ENCODE data around the gene KCNT2.
"Not testable (repeated sequence)": the region's sequence is repeated elsewhere in the genome, so short reads cannot be mapped to it uniquely, and the experiment has no call there.

Gene KCNT2

DNA sequence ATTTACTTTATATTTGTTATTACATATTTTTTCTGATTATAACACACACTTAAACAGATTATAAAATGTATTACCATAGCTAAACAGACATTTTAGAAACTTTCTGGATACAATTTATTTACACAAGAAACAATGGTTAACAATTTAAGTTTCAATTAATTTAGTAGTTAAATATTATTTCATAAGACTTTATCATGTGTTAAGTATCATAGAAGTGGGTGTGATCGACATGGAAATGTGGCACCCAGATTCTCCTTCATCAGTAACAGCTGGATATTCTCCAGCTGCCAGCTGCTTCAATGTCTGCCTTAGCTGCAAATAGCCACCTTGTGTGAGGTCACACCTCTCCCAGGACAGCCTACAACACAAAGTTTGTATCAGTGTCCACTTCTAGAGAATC, 97.8 kb downstream of the KCNT2 start:
- no peak for DNase-seq

DNA sequence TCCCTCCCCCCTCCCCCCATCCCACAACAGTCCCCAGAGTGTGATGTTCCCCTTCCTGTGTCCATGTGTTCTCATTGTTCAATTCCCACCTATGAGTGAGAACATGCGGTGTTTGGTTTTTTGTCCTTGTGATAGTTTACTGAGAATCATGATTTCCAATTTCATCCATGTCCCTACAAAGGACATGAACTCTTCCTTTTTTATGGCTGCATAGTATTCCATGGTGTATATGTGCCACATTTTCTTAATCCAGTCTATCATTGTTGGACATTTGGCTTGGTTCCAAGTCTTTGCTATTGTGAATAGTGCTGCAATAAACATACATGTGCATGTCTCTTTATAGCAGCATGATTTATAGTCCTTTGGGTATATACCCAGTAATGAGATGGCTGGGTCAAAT, 104.0 kb downstream of the KCNT2 start:
- DNase-seq = not testable (repeated sequence)

DNA sequence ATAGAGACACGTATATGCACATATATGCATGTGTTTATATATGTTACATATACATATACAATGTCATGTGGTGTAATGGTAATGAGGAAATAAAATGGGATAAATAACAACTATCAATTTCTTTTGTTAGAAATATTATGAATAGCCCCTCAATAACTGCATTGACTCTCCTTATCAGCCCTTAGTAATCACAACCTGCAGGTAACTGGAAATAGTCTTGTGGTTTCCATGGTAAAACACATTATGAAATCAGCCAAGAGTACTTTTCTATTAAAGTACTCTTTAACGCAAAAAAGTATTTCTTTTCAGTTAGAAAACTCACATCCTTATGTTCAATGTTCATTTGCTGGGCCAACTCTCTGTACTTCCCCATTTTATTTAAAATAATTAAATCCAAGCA, 105.8 kb downstream of the KCNT2 start:
- DNase-seq = no peak

DNA sequence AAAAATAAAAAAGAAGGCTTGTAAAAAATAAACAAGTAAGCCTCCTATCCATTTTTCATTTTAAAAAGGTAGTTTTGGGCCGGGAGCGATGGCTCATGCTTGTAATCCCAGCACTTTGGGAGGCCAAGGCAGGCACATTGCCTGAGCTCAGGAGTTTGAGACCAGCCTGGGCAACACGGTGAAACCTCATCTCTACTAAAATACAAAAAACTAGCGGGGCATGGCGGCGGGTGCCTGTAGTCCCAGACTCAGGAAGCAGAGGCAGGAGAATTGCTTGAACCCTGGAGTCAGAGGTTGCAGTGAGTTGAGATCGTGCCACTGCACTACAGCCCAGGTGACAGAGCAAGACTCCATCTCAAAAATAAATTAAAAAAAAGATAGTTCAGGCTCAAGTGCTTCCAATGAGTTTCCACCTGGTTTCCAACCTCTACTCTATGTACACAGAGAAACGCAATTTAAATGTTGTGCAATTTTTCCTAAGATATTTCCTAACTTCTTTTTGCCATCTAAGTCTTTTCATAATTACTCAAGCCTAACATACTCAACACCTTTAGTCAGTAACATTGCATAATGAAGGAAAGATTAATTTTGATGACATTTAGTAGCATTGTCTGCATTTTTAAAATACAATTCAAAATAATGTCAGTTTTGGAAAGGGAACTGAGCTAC, 106.3 kb downstream of the KCNT2 start:
- DNase-seq = no peak

DNA sequence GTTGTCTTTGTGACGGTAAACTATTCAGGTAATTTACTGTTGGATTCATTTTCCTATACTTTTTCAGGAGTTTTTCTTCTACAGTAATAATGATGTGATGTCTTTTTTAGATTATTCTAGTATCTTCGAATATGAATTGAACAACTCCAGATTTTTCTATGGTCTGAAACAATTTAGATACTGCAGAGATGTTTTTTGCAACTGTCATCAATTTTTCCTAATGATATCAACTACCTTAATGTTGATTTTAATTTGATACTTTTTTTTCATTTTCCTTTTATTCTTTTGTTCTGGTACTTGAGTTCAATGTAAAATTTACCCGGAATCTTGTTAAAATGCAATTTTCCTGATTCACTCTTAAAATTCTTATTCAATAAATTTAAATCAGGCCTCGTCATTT, 110.4 kb downstream of the KCNT2 start:
- no peak for DNase-seq

DNA sequence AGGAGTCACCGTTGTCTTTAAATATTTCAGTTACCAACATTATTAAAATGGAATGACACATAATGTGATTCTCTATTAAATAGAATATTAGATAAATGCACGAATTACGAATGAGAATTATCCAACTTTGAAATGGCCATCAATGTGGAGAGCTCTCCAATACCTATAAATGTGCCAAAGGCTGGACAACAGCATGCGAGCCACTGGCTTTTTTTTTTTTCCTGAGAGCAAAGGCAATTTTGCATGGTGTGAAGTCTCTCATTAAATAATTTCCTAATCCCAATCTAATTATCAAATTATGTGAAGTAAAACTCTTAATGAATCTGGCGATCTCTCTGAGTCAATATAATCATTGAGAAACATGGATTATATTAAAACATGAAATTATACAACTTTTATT, 113.5 kb downstream of the KCNT2 start:
- no peak for DNase-seq

DNA sequence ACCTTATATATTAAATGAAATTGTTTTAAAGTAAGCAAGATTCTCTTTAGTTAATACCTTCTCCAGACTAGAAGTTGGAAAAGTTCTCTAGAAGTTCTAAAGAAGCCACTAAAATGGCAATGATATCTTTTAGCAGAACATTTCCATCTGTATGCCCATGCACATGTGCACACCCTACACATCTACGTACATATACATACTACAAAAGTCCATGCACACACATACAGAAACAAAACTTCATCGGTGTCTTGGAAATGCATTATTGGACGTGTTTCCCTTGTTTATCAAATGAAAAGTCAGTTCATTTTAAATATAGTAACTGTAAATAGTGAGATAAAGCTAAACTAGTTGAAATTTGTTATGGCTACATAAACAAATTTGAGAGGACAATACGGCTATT, 114.4 kb downstream of the KCNT2 start:
- DNase-seq = no peak

DNA sequence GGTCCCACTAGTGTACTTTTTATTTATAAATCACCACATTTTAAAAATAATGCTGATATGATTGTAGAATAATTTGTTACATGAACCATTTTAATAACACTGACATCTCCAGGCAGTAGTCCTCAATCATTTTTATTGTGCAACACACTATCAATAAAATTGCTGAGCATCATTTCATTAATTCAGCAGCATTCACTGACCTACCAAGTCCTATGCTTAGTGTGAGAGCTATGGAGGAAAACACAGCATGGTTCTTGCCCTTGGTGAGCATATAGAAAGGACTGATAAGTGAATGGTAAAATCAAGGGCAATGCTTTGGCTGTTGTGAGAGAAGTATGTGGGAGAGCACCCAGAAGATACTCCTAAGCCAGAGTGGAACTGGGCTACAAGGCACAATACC, 119.7 kb downstream of the KCNT2 start:
- no peak for DNase-seq

DNA sequence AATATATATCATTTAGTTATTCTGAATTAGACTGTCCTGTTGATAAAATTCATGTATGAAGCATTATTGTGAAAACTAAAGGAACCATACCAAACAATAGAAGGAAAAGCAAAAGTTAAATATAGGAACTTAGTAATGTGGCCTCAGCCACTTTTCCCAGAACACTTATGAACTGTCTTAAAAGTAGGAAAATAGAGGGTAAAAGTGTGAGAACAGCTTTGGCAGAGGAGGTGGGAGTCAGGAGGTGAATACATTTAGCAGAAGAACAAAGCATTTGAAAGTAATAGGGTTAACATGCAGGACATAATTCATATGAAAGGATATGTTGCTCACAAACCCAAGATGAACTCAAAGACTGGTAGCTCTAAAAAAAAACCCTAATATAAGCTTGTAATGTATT, 121.9 kb downstream of the KCNT2 start:
- DNase-seq = no peak

DNA sequence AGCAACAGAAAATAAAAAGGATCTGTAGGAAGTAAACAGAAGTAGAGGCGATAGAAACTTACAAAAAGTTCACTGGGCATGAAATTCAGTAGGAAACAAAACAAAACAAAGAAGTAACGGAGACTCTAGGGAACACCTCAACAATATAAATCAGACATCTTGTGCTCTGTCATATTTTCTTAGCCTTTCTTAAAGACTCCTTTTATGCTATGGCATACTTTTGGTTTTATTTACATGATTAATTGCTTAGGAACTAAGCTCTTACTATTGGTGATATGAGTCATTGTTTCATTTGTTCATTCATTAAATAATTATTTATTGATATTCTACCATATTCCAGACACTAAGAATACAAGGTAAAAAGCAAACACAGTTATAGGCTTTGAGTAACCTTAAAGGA, 126.6 kb downstream of the KCNT2 start:
- no peak for DNase-seq

DNA sequence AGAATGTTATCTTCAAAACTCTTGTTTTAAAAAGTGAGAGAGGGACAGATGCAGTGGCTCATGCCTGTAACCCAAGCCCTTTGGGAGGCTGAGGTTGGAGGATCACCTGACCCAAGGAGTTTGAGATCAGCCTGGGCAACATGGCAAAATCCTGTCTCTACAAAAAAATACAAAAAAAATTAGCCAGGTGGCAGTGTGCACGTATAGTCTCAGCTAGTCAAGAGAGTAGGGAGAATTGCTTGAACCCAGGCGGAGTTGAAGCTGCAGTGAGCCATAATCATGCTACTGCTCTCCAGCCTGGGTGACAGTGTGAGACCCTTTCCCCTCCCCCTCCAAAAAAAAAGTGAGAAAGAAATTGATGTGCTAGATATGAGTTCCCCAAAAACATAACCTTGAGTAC, 131.0 kb downstream of the KCNT2 start:
- no peak for DNase-seq

DNA sequence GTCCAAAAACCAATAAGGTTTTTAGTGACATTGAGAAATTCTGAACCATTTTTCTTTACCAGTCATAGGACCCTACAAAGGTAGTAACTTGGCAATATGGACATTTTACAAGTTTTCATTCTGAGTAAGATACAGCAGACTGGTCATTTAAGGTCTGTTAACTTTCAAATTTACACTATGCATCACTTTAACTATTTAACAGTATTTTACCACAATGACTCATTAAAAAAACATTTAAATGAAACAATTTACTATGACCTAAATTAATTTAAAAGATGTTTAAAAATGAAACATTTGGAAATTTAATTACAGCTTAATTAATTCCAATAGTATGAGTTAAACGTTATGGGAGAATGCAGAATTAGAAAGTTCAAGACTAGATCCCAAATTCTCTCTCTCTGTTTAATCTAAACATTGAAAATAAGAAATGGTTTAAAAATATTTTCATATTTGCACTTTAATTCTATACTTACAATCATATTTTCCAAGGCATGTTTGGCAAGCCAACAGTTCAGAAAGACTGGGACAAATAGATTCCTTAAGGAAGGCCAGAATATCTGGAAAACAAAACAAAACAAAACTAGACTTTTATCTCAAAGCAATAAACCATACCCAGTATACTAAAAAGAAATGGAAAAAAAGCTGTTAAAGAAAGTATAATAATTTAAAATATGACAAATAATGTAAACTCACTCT, 140.9 kb downstream of the KCNT2 start:
- no peak for DNase-seq

DNA sequence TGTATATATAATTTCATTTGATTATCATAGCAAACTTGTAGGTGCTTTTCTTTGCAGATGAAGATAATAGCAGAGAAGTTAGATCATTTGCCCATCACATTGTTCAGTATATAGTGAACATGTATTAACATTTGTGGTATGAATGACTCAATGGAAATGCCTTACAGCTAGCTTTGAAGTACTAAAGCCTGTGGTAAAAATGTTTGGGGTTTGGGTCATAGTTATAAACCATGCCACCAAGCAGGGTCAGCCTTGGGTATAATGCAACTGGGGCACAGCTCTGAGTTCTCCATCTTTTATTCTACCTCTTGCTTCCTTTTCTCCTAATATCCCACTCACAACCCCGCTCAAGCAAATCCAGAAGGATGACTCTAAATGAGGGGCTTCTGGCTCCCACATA, 141.6 kb downstream of the KCNT2 start:
- DNase-seq = no peak

DNA sequence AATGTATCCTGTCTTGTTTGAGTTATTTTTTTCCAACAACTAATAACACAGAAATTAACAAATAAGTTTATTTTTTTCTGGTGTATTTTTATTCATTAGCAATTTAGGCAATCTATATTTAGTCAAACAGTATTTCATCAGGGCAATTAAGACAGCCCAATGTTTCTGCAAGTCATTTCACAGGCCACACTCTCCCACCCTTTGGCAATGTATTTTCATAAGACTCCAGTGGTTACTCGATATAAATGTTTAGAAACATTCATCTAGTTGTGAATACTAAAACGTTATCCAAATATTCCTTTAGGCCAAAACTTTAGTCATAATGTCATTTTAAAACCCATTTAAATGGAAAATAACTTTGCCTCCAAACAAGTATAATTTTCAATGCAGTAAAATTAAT, 142.1 kb downstream of the KCNT2 start:
- no peak for DNase-seq

DNA sequence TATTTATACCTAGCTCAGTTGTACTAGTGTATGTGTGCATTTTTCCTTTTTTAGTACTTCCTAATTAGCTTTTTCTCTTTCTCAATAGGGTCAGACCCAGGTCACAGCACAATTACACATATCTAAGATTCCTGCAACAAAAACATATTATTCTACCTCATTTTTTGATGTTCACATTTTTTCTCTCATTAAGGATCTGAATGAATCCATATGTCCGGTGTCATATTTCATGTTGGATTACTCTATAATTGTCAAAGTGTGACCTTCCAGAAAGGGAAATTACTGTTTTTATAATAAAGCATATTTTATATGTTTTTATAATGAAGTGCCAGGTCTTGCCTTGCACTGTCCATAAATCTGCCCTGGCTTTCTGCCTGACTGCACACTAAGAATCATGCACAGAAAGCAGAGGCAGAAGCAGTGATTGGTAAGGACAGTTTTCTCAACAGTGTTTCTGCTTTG, 143.7 kb downstream of the KCNT2 start:
- DNase-seq = no peak

DNA sequence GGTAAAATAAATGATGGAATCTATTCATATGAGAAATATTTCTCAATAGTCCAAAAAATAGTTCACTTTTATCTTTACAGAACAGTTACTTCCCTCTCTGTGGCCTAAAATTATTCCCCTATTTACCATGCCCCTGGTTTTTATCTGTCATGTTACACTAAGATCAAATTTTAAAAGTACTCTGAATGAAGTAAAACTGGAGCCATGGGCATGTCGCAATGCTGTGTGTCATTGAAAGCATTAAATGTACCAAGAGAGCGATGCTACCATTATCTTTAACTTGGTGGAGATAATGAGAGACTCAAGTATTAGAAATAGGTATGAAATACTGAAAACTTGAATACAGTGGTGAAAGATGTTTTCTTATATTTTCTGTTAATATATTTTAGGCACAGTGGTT, 146.2 kb downstream of the KCNT2 start:
- no peak for DNase-seq

DNA sequence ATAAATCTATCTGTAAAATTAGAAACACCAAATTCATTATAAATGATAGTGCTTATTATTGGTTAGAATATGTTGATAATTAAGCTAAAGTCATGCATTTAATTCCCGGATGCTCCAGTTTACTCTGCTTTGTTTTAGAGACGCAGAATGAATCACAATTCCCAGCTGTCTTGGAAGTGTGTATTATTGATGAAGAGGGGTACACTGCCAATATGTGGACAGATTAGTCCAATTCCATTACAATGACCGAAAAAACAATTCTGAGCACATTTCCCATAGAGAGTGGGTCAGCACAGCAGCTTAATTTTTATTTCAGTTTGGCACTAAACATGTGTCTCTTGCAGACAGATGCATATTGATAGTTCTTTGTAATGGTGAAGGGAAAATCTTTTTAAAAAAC, 146.7 kb downstream of the KCNT2 start:
- no peak for DNase-seq

DNA sequence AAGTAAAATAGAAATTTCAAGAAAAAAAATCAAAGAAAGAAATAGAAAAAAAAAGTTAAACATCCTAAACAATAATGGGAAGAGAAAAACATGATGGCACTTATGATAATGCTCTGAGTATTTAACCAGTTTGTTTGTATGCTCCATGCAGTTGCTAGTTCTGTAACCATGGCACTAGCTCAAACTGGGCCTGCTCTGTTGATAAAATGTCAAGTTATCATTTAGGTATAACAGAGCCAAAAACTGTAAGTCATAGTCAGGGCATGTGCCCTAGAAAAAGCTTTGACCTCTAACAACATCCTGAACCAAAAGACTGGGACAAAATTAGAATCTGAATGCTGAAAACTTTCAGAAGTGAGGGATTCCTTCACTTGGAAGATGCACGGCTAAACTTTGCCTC, 148.9 kb downstream of the KCNT2 start:
- DNase-seq = no peak

DNA sequence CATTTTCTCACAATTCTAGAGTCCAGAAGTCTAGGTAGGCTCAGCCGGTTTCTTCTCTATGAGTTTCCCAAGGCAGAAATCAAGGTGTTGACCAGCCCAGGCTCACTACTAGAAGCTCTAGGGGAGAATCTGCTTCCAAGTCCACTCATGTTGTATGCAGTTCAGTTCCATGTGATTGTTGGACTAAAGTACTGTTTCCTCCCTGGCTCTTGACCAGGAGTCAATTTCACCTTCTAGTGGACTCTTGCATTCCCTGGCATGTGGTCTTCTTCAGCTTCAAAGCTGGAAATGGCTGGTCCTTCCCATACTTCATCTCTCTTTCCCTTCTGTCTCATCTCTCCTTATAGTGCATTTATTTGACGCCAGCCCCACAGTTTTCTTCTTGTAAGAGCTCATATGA, 153.4 kb downstream of the KCNT2 start:
- DNase-seq = no peak

DNA sequence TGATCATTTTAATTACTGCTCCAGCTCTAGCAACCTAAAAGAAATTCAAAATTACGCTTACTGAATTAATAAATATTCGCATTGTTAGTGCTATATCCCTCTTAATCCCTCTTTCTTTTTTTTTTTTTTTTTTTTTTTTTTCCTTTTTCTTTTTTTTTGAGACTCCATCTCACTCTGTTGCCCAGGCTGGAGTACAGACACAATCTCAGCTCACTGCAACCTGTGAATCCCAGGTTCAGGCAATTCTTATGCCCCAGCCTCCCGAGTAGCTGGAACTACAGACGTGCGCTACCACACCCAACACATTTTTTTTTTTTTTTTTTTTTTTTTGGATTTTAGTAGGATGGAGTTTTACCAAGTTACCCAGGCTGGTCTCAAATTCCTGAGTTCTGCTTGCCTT, 157.1 kb downstream of the KCNT2 start:
- DNase-seq = no peak

DNA sequence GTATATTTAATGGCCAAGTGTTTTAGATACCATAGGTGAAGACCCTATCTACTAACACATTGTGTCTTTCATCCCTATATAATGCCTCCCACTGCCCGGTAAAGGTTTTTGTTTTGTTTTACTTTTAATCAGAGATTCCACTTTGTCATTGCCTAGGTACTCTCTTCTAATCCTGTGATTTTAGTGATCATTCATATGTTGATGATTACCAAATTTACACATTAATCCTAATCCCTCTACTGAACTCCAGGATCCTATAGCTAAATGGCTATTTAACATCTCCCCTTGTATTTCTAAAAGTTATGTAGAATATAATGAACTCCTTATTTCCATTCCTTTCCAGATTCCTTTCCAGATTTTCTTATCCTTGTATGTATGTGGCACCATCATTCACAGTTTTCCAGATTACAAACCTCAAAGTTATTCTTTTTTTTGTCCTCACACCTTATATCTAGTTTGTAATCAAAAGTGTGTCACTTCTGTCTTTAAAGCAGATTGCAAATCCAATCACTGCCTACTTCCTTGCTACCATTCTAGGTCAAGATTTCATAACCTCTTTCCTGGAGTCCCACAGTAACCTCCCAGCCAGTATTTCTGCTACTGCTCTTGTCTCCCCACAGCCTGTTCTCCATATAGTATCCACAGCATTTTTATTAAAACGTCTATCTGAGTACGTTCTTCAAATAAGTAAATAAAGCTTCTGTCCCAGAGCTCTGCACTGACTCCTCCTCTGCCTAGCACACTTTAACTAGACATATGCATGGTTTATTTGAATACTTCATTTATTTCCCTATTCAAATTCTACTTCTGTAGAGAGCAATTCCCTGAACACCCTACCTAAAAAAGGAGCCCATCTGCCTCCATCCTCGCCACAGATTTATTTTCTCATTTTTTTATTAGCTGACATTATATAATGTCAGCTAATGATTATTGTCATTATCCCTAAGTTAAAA, 157.8 kb downstream of the KCNT2 start:
- DNase-seq = no peak

DNA sequence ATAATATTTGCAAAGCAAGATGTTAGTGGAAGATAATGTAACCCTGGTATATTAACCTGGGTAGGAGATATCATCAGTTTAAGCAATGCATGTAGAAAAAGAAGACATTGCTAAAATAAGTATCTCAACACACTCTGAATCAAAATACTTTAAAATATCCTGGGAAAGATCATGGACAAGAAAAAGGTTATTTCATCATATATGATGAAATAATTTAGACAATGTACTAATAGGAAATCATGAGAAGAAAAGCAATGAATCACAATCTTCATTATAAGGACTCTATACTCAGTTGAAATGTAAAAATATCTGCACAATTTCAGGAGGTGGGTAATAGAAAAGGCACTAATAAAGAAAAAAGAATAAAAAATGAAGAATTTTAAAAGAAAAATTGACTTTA, 158.8 kb downstream of the KCNT2 start:
- no peak for DNase-seq

DNA sequence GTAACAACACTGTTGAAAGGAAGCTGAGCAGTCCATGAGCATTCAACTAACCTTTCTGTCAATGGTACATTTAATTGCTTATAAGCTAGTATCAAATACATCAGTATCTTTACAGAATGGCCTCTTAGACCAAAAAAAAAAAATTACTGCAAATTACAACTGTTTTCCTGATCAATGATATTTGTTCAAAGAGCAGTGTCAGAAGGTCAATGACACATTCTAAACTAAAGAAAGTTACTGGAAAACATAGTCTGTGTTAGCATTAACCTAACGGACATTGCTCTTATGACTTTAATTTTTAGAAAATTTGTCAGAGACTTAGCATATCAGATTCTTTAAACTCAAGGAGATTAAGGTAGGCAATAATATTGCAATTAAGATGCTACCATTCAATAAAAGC, 162.5 kb downstream of the KCNT2 start:
- DNase-seq = no peak

DNA sequence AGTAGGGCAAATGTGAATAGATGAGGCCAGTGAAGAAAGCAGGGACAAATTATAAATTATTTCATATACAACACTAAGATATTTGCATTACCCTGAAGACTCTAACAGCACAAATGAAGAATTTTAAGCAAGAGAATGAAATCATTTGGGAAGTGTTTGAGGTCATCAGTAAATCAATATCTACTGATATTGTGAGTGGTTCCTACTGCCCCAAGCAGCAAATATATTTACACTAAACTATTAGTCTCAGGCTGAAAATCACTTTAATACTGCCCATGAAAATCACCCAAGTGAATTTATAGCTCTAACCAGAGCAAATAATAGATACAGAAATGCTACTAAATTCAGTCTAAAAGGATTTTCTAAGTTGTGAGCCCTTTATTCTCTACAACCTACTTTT, 163.6 kb downstream of the KCNT2 start:
- DNase-seq = no peak
